NCI-H1048 (cell line): ENCODE results near the gene TERB1.
"Not testable (repeated sequence)": the region's sequence is repeated elsewhere in the genome, so short reads cannot be mapped to it uniquely, and the experiment has no call there.

Experiments used
- DNase-seq: peaks from one replicate; lab custom pipeline; 2025; lab: John Stamatoyannopoulos, UW

The TERB1 gene

DNA sequence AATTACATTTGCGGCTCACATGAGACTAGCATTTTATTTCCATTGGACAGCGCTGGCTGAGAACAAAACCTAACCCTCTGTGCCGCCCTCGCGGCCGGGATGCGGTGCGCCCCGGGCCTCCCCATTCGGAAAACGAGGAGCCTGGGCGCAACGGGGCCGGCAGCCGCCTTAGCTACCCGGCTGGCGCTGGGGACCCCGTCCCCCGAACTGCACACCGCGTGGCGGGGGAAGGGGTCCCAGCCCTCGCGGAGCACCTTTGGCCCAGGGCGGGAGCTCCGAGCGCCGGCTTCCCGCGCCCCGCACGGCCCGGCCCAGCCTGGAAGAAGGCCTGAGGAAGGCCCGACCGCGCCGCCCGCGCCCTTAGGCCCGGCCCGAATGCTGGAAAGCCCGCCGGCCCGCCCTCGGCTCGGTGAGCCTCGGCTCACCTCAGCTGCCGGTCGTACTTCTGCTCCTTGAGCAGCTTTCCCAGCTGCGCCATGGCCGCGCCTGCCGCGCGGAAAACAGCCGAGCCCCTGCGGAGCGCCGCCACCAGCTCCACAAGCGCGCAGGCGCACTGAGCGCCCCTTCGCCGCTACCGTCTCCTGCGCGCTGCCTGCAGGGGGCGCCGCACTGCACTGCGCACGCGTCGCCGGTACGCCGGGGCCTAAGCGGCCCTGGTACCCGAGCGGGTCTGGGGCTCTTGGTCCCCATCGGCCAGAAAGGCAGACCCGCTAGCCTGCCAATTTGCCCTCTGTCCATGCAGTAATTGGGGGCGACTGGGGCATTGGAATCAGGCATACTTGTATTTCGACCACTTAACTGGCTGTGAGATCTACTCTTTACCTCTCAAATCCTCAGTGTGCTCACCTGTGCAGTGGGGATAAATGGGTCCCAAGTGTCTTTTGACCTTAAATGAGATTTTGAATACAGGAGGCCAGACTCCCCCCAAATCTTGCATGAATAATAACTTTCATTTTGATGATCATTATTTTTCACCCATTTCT, 29.3 kb upstream of the TERB1 start, which contains the start of gene NAE1:
NAE1 (minus strand) TSS at position 555 of the 983 bp plus-strand sequence; CDS start at position 478, 77 bp downstream.
- DNase-seq: peak; percentile 38

DNA sequence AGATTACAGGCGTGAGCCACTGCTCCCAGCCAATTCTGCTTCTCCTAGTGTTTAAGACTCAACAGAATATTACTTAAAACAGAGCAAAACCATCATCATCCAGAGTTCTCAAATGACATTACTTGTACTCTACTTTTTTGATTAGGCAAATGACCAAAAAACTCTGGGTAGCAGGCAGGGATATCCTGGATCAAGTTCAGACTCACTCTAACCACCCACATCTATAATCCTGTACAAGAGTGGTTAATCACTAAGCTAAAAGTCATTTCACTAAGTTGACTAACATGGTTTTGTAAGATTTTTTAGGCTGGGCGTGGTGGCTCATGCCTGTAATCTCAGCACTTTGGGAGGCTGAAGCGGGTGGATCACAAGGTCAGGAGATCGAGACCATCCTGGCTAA, 22.6 kb upstream of the TERB1 start:
- DNase-seq: no peak

DNA sequence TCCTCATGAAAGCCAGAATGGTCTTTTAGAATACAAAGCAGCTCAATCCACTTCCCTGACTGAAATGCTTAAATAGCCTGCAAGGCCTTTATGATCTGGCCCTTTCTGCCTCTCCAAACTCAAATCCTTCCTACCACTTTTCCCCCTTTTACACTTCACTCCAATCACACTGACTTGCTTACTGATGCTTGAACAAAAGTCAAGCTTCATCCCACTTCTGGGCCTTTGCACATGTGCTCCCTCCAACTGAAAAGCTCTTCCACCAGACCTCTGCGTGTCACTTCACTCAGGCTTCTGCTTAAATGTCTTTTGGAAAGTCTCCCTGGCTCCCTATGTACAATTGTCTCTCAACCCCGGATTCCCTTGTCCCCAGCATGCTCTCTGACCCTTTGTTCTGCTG, 13.3 kb upstream of the TERB1 start:
- no peak for DNase-seq

DNA sequence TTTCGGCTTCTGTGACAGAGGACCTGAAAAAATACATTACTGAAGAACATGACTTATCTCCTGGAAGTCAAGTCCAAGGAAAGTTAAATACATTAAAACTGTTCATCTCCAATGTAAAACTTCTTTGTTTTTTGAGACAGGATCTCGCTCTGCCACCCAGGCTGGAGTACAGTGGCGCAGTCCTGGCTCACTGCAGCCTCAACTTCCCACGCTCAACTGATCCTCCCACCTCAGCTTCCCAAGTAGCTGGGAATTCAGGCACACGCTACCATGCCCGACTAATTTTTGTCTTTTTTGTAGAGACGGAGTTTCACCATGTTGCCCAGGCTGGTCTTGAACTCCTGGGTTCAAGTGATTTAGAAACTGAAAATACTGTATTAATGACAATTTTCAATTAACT, 9.7 kb upstream of the TERB1 start:
- no peak for DNase-seq

DNA sequence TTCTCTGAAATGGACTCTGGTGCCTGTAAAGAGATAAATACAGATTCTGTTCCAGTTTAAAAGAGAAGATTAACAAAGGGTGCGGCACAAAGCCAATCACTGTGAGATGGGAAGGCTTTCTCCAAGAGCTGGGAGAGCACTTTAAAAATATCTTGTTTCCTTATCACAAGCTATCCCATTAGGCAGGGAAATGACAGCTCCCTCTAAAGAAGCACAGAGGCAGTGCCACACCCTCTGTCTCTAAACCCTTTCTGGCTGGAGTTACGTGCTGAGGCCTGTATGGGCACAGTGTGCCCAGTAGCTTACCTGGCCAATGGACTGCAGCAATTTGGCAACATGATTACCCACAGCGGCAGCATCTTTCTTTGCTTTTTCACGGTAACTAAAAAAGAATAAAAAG, 9.0 kb upstream of the TERB1 start:
- DNase-seq: no peak

DNA sequence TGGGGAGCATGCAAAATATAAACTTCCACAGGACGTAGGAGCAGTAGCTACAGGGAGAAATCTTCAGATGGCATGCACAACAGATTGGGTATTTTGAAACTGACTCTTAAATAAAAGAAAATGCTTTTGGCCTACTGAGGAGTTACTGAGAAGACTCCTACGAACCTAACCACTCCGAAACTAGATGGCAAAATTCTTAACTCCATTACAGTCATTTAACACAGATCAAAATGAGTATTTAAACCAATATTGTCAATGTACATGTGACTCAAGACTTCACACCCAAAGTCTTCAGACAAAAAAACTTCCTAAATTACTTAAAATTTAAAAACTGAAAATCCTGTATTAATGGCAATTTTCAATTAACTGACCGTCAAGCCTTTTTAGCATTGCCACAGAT, 8.4 kb upstream of the TERB1 start:
- DNase-seq: no peak

GRCh38 chr16:66802159-66802558, 775 bp upstream of the TERB1 start:
- no peak for DNase-seq

DNA sequence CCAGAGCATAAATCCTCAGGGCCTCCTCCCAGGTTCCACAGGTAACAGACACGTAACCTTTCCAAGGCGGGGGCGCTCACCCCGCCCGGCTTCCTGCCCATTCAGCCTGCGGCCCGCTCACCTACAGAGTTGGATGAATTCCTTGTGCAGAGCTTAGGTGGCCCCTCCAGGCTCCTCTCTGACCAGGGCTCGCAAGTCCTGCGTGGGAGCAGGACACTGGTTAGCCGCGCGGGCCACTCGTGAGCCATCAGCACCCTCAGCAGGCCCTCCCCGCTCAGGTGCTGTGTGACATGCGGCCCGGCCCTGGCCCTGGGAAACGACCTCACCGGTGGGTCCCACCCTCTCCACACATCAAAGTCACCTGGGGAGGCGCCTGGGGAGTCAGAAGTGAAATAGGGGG, 528 bp downstream of the TERB1 start:
- DNase-seq: no peak

GRCh38 chr16:66798161-66798560, 3.2 kb downstream of the TERB1 start:
- no peak for DNase-seq

DNA sequence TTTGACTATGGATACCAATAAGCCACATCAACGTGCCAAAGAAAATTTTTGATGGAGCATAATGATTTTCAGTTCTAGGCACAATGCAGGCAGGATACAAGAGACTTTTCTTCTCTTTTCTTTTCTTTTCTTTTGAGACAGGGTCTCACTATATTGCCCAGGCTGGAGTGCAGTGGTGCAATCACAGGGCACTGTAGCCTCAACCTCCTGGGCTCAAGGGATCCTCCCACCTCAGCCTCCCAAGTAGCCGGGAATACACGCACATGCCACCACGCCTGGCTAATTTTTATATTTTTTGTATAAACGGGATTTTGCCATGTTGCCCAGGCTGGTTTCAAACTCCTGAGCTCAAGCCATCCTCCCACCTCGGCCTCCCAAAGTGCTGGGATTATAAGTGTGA, 7.4 kb downstream of the TERB1 start:
- not testable (repeated sequence) for DNase-seq

DNA sequence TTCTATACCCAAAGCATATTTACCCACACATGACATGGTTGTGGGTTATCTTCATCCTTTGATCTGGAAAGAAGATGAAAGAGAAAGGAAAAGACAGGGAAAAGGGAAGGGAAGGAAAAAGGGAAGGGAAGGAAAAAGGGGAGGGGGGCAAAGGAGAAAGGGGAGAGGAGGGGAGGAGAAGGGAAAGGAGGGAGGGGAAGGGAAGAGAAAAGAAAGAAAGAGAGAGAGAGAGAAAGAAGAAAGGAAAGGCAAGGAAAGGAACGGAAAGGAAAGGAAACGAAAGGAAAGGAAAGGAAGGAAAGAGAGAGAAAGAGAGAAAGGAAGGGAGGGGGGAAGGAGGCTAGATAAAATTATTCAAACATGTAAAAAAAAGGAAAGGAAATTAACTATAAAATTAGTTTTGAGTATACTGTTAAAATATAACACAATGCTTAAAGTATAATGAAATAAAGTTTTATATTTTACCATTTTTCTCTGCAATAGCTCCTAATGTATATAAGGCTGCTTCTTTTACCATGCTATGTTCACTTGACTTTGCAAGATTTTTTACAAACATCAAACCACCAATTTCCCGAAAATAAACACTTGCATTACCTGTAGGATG, 11.2 kb downstream of the TERB1 start:
- no peak for DNase-seq

DNA sequence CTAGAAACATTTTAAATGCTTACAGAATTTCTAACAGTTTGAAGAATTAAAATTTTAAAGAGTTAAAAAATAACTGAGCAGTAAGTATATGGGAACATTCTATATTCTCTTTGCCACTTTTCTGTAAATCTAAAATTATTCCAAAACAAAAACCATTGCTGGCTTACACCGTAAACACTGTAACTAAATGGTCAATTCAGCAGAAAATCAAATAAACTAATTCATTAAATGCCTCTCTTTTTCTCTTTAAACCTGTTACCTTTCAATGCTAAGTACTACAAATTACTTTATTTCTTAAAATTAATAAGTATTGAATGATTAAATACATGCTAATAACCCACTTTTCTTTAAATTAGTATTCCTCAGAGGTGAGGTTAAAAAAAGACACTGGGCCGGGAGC, 14.0 kb downstream of the TERB1 start:
- no peak for DNase-seq

DNA sequence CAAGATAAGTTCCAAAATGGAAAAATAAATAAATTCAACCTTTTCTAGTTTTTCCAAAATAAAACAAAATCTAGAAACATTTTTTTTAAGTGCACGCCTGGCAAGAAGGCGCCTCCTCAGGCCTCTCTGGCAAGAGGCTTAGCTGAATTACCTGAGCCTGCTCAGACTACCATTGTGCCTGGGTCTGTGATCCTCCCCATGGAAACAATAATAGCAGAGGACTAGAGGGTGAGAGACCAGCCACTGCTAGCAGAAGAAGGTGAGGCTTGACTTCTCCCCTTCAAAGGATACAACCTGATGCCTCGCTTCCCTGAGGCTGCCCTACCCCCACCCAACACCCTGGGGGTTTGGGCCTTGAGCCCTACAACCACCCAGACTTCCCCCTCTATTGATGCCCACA, 14.8 kb downstream of the TERB1 start:
- DNase-seq: no peak

- DNase-seq: no peak
Measured at GRCh38 chr16:66776457-66776856, 24.9 kb downstream of the TERB1 start.

DNA sequence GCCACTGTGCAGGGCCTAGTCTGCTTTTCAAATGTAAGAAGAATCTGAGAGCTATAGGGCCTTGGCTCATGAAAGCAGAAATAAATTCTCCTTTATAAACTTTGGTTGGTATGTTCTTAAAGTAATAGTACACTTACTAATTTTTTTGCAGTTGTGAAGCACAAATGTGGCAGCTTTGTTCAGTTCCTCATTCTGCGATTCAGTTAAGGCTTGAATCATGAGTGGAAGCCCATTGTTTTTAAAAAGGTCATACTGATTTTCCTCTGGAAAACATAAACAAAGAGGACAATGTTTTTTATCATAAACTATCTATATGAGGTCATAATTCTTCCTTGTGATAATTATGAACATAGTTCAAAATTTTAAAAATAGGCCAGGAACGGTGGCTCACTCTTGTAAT, 26.4 kb downstream of the TERB1 start:
- DNase-seq: no peak

DNA sequence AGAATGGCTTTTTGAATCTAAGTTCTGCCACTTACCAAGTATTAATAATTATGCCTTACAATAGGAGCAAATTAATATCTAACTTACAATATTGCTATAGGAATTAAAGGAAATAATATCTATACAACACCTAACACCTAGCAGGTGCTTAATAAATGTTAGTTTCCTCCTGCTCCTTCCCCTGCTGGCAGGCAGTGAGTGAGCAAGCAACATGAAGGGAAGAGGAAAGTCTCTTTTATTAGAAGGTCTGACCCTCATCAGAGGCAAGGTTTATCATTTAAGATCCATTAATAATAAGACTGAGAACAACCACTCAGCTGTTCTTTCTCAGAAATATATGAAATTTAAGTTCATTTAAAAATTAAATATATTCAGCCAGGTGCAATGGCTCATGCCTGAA, 43.3 kb downstream of the TERB1 start:
- no peak for DNase-seq

- DNase-seq: no peak
Measured at GRCh38 chr16:66754819-66755218, 46.6 kb downstream of the TERB1 start.

- DNase-seq: no peak
Measured at GRCh38 chr16:66754211-66754610, 47.2 kb downstream of the TERB1 start.

GRCh38 chr16:66752958-66753357, 48.4 kb downstream of the TERB1 start:
- no peak for DNase-seq

GRCh38 chr16:66752379-66752778, 49.0 kb downstream of the TERB1 start:
- no peak for DNase-seq

DNA sequence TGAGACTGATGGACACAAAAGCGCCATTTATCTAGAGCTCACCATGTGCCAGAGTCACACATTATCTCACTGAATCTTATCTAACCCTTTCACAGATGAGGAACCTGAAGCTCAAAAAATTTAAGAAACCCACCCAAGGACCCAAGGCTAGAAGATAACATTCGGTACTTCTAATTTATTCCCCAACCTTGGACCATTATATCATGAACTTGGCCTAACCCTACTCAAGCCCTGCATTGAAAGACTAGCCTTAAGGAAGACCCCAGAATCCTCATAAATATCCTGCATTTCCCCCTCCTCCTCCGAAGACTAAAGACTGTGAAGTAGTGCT, 49.4 kb downstream of the TERB1 start:
- no peak for DNase-seq

DNA sequence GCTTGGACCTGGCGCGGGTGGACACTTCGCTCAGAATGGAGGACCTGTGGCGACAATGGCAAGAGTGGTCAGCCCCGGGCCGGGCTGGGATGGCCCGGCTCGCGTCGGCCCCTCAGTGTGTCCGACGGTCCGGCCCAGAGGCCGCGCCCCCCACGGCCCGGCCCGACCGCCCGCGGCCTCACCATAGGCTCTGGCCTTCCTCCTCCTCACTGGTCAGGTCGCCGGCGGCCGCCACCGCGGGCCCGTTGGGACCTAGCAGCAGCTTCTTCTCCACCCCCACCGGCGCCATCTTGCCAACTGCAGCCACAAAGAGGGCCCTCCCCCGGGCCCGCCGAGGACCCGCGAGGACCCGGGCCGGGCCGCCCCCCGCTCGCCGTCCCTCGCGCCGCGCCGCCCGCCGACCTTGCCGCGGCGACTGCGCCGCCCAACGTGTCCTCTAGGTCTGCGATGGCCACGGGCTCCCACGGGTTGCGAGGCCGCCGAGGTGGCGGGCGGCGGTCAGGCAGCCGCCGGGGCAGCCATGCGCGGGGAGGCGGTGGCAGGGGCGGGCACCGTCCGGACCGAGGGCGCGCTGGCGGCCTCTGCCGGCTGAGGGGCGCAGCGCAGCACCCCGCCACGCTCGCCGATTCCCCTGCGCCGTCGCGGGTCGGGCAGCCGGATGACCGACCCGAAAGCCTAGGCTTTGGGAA, 49.9 kb downstream of the TERB1 start, which contains the start of gene DYNC1LI2:
DYNC1LI2 (minus strand) TSS at position 307 of the 689 bp plus-strand sequence; CDS start at position 289, 18 bp downstream.
- peak; percentile 1 for DNase-seq

DNA sequence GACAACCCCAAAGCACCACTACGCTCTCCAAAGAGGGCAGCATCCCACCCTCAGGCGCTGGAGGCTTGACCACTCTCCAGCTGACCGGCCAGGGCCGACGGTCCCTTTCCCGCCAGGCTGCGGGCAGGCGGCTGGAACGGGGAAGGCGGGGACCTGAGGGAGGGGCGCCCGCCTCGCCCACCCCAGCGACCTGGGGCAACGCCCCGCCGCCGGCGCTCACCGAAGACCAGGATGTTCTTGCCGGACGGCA, 50.4 kb downstream of the TERB1 start:
- no peak for DNase-seq
